Measurements from ENCODE around the gene EGFL7. TPM values are rescaled to one million over a fixed set of nuclear protein-coding genes. Genes with fewer than 3 reads are reported as not detected.

Gene EGFL7
- polyA plus RNA-seq, 3 donors: 1.3 to 2.8 (median 2.2) TPM

DNA sequence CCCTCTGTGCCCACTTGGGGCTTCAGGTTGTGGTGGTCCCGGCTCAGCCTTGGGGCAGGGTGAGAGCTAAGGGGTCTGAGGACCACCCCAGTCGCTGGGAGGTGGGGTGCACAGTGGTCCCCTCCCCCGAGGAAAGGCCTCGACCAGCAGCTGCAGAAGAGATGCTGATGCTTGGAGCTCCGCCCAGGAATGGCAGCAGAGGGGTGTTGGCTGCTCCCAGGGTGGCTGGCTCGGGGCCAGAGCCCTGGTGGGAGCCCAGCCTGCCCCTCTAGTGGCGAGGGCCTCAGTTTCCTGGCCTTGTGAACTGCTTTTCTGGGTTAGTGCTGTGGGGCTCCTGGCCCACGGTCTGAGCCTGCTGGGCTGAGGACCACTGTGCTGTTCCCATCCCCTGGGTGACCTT is 50.8 kb downstream of the EGFL7 start:
- WGBS (ENCODE audit: insufficient coverage): 5% methylated on average over 7 of the region's 8 CpGs
- DNase-seq: no peak
- intact Hi-C loops (cut with micrococcal nuclease): no loop called here
- peaks cover 12 to 50% of the 10 kb centered on the region in 2 donors for H3K27me3 ChIP-seq (ENCODE audit: control insufficient read depth in 2 of 2, insufficient read depth in 2 of 2, low read length in 2 of 2)
- H3K9ac ChIP-seq (ENCODE audit: insufficient read depth, low read length, poor library complexity, severe bottlenecking): no peak overlapping the region
- H3K27me3 Mint-ChIP-seq (ENCODE audit: low read depth in 3 of 3): peaks cover 49 to 81% (median 54%) of the 10 kb centered on the region in 3 donors
- no peak overlapping the region for H3K4me3 ChIP-seq (replicated peaks in 1 of 3; ENCODE audit: low read depth in 2 of 3, low read length in 3 of 3)
- TF ChIP-seq, protein P1, sequence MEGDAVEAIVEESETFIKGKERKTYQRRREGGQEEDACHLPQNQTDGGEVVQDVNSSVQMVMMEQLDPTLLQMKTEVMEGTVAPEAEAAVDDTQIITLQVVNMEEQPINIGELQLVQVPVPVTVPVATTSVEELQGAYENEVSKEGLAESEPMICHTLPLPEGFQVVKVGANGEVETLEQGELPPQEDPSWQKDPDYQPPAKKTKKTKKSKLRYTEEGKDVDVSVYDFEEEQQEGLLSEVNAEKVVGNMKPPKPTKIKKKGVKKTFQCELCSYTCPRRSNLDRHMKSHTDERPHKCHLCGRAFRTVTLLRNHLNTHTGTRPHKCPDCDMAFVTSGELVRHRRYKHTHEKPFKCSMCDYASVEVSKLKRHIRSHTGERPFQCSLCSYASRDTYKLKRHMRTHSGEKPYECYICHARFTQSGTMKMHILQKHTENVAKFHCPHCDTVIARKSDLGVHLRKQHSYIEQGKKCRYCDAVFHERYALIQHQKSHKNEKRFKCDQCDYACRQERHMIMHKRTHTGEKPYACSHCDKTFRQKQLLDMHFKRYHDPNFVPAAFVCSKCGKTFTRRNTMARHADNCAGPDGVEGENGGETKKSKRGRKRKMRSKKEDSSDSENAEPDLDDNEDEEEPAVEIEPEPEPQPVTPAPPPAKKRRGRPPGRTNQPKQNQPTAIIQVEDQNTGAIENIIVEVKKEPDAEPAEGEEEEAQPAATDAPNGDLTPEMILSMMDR (IDR thresholded peaks at IDR 0.05): no peak
- H3K4me1 ChIP-seq (ENCODE audit: control insufficient read depth in 1 of 2, insufficient read depth in 2 of 2, low read length in 2 of 2): peaks cover 17 to 29% of the 10 kb centered on the region in 2 donors
- peaks cover 17% of the 10 kb centered on the region for H3K4me1 Mint-ChIP-seq
- H3K4me2 ChIP-seq (replicated peaks; ENCODE audit: extremely low read depth, low read length, poor library complexity, severe bottlenecking): no peak overlapping the region
- H3K79me2 ChIP-seq (ENCODE audit: insufficient read depth, low read length): no peaks in the 10 kb centered on the region
- no peak overlapping the region for H3K27ac ChIP-seq (ENCODE audit: low read depth in 1 of 2, low read length in 2 of 2)
- no peaks in the 10 kb centered on the region for H3K36me3 ChIP-seq (replicated peaks in 1 of 2; ENCODE audit: control insufficient read depth in 1 of 2, insufficient read depth in 2 of 2, low read length in 2 of 2)
- H3K4me3 Mint-ChIP-seq: peak overlapping the region in 1 of 2 donors; percentile 73
- H3K9me3 Mint-ChIP-seq: peaks cover 0 to 11% (median 2%) of the 10 kb centered on the region in 7 donors
- H4K20me1 ChIP-seq (ENCODE audit: insufficient read depth, low read length): no peaks in the 10 kb centered on the region
- no peak overlapping the region for H2AFZ ChIP-seq (ENCODE audit: insufficient read depth, low read depth, low read length, poor library complexity, severe bottlenecking)
- H3K9me3 ChIP-seq (replicated peaks in 1 of 2; ENCODE audit: control insufficient read depth in 1 of 2, insufficient read depth in 1 of 2, low read length in 2 of 2): peaks cover 0 to 3% of the 10 kb centered on the region in 2 donors
- no peak overlapping the region for H3K27ac Mint-ChIP-seq
- peaks cover 0 to 4% of the 10 kb centered on the region in 2 donors for H3K36me3 Mint-ChIP-seq

DNA sequence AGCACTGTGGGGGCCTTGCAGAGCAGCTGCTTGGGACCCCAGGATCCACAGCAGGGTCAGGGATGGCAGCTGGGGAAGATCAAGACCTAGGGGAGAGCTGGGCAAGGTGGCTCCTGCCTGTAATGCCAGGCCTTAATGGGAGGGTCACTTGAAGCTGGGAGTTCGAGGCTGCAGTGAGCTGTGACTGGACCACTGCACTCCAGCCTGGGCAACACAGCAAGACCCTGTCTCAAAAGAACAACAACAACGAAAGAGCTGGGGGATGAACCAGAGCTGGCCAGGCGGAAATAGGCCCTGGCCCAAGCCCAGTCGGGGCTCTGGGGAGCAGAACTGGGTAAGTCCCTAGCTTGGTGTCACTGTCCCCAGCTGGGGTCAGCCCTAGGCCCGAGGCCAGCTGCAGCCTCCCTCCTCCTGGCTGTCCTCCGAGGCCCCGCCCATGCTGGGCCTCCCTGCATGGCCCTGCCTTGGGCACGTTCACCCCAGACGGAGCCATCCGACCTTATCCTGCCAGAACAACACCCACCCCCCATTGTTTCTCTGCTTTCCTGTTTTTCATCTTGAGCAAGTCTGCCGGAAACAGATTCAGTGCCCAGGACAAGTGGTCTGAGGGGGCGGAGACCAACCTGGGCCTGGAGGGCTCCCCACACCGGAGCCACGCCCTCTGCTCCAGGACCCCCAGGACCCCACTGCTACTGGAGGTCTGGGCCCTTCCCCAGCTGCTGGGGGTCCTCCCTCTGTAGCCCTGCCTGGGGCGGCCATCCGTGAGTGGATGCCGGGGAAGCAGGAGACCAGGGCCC is 51.6 kb downstream of the EGFL7 start:
- peak overlapping the region in 1 of 2 donors; percentile 62 for H3K4me3 Mint-ChIP-seq
- no peak overlapping the region for H3K27ac ChIP-seq (ENCODE audit: low read depth in 1 of 2, low read length in 2 of 2)

More for the DNA sequence above, 51.6 kb downstream of the EGFL7 start:
- no peaks in the 10 kb centered on the region for H3K79me2 ChIP-seq (ENCODE audit: insufficient read depth, low read length)
- intact Hi-C loops (cut with micrococcal nuclease): no loop called here
- Mint-ChIP-seq H3K27ac (no peak overlapping the region), H3K4me1 (peaks cover 22% of the 10 kb centered on the region), H3K27me3 (ENCODE audit: low read depth in 3 of 3) (peaks cover 47 to 84% (median 54%) of the 10 kb centered on the region in 3 donors), H3K9me3 (peaks cover 0 to 11% (median 2%) of the 10 kb centered on the region in 7 donors), H3K36me3 (peaks cover 0 to 4% of the 10 kb centered on the region in 2 donors)
- no peak overlapping the region for H2AFZ ChIP-seq (ENCODE audit: insufficient read depth, low read depth, low read length, poor library complexity, severe bottlenecking)
- H3K4me1 ChIP-seq (ENCODE audit: control insufficient read depth in 1 of 2, insufficient read depth in 2 of 2, low read length in 2 of 2): peaks cover 25 to 36% of the 10 kb centered on the region in 2 donors
- no peaks in the 10 kb centered on the region for H4K20me1 ChIP-seq (ENCODE audit: insufficient read depth, low read length)
- no peaks in the 10 kb centered on the region for H3K36me3 ChIP-seq (replicated peaks in 1 of 2; ENCODE audit: control insufficient read depth in 1 of 2, insufficient read depth in 2 of 2, low read length in 2 of 2)
- no peak overlapping the region for H3K4me3 ChIP-seq (replicated peaks in 1 of 3; ENCODE audit: low read depth in 2 of 3, low read length in 3 of 3)
- whole genome bisulfite sequencing (ENCODE audit: insufficient coverage): 8% methylated on average over 17 of the region's 17 CpGs
- H3K27me3 ChIP-seq (ENCODE audit: control insufficient read depth in 2 of 2, insufficient read depth in 2 of 2, low read length in 2 of 2): peaks cover 12 to 51% of the 10 kb centered on the region in 2 donors
- H3K9me3 ChIP-seq (replicated peaks in 1 of 2; ENCODE audit: control insufficient read depth in 1 of 2, insufficient read depth in 1 of 2, low read length in 2 of 2): peaks cover 0 to 3% of the 10 kb centered on the region in 2 donors
- no peak overlapping the region for H3K9ac ChIP-seq (ENCODE audit: insufficient read depth, low read length, poor library complexity, severe bottlenecking)
- peak in 1 of 3 donors; percentile 36 for DNase-seq
- TF ChIP-seq, protein P1 (IDR thresholded peaks at IDR 0.05): no peak
- no peak overlapping the region for H3K4me2 ChIP-seq (replicated peaks; ENCODE audit: extremely low read depth, low read length, poor library complexity, severe bottlenecking)
